ENCODE results near the gene REEP6.
"Not testable (repeated sequence)": the region's sequence is repeated elsewhere in the genome, so short reads cannot be mapped to it uniquely, and the experiment has no call there.

REEP6 gene

GRCh38 chr19:1472231-1473084 is 18.5 kb upstream of the REEP6 start:
- DNase-seq (ENCODE audit: low read depth in 2 of 2) = no peak

DNA sequence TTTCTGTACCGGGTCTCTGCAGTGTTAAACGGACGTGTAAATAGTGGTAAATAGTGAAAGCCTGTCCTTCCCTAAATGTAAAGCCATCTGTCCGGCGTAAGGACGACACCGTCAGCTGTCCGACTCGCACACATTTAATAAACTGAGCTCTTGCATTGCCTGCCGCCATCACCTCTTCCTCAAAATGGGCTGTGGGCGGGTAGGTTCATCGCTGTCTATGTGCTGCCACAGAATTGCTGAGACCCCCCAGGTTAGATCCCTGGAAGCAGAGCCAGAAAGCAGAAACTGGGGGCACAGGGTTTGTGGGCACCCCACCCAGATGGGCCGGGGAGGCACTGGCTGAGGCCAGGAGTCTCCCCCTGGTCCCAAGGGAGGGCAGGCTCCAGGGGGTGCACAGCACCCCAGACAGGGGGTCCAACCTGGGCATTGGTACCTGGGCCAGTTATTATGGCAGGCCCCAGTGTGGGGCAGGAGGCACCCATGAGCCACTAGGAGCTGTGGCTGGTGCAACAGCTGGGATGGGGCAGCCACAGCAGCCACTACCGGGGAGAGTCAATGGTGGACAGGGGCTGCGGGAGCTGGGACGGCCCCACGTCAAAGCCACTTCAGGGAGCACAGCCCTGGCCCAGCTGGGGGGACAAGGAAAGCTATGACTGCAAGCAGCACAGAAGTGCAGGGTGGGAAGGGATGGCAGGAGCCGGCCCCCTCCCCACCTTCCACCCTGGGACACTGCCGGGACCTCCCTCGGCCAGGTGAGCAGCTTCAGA is 17.7 kb upstream of the REEP6 start:
- no peak for DNase-seq (ENCODE audit: low read depth in 2 of 2)

DNA sequence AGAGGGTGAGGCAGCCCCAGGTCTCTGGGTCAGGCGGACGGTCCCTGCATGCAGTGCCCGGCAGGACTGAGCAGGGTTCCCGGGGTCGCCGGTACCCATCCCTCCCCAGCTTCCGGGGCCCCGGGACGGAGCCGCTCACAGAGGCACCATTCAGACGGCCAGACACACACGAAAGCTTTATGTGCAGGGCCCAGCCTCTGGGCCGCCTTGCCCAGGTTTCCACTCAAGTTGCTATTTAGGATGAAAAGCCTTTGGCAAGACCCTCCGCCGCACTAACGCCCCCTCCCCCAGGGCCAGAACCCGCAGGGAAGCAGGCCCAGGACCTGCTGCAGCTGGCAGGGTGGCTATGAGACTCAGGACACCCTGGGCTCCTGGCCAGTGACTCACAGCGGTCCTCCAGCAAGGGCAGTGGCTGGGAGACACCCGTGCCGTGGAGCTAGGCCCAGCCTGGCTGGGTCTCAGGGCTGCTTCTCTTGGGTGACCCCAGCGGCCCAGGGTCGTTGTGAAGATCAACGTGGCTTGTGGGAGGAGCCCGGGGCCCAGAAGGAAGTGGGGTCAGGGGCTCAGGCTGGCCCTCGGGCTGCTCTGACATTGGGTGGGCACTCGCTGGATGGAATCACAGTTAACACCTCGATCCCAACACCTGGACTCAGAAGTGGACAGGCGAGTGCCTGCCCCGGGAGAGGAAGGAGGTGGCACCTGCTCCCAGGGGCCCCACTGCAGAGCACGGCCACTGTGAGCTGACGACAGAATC is 16.8 kb upstream of the REEP6 start:
- no peak for DNase-seq (ENCODE audit: low read depth in 2 of 2)

DNA sequence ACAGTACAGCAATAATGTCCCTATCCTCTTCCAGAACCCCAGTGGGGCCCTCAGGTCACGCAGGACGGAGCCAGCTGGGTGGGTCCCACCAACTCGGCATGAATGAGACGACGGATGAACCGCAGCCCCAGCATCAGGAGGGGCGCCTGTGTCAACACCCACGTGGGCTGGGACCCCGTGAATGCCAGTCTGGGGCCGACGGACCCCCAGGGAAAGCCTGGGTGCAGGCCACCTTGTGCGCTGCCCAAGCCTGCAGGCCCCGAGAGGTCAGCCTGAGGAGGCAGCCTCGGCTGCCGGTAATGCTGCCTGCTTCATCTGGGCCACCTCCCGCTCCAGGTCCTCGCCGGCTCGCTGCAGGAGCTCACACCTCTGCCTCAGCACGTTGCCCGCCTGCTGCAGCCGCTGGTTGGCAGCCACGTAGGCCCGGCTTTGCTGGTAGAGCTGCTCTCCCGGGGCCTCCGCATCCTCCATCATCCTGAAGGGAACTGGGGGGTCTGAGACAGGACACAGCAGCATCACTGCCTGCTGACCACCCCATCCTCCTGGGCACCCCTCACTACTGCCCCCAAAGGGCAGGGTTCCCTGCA is 16.1 kb upstream of the REEP6 start:
- DNase-seq (ENCODE audit: low read depth in 2 of 2) = no peak

DNA sequence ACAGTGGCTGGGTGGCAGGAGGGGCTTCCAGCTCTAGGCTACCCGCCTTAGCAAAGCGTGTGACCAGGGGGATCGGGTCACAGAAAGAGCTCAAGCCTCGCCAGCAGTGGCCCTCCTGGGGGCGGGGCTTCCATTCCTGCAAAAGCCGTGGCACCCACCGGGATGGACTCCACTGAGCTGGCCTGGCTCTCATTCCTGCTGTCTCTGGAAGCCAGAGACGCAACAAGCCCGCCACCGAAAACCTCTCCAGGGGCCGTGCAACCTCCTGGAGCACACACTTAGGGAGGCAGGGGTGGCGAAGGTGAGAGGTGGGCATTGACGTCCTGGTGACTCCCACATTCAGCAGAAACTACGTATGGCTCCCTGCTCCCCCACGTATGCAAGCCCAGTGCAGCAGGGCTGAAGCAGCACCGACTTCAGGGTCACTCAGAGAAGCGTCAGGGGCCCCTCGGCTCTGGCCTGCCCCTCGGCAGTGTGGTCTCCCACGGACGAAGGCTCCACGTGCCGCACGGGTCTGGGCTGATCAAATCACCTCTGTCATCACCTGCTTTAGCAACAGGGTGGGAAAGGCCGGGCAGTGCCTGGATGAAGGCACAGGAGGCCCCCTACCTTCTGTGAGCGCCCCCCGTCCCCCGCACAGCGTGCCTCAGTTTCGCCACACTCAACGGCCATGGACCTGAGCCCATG is 15.1 kb upstream of the REEP6 start:
- no peak for DNase-seq (ENCODE audit: low read depth in 2 of 2)

GRCh38 chr19:1477056-1477455 is 13.9 kb upstream of the REEP6 start:
- DNase-seq (ENCODE audit: low read depth in 2 of 2) = not testable (repeated sequence)

DNA sequence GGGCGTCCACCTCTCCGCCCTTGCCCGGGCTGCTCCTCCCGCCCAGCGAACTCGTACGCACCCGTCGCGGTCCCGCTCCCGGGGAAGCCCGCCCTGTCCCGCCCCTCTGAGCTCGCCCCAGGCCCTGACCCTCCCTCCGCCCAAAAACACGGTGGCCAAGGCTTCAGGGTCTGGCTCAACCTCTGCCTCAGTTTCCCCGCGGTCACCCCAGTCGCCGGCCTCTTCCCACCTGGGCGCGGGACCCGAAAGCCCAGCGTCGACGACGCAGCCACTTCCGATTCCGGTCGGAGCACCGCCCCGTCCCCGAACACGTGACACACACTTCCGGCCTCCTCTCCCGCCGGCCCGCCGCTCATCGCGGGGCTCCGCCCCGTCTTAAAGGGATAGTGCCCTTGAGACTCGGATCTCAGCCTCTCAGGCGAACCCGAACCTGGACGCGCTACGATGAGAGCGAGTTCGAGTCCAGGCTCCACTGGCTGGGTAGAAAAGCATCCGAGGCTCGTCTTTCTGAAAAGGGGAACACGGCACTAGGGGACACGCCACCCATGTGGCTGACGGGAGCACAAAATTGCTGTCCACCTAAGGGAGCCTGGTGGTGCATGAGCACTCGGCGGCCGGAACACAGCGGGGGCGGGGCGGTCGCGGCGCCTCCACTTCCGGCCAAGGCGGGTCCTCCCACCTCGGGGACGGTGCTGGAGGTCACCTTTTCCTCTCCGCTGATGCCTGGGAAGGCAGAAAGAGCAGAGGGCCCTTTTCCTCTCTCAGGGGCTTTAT is 11.9 kb upstream of the REEP6 start, which contains the start of gene C19orf25:
TSS of gene C19orf25 (minus strand) at position 282 of the 774 bp plus-strand sequence. CDS start 312 bp downstream, outside the sequence.
- peak; percentile 88 to 93 for DNase-seq (ENCODE audit: low read depth in 2 of 2)

GRCh38 chr19:1481224-1481892 is 9.6 kb upstream of the REEP6 start:
- no peak for DNase-seq (ENCODE audit: low read depth in 2 of 2)

- no peak for DNase-seq (ENCODE audit: low read depth in 2 of 2)
Measured at GRCh38 chr19:1481893-1482360, 9.1 kb upstream of the REEP6 start.

DNA sequence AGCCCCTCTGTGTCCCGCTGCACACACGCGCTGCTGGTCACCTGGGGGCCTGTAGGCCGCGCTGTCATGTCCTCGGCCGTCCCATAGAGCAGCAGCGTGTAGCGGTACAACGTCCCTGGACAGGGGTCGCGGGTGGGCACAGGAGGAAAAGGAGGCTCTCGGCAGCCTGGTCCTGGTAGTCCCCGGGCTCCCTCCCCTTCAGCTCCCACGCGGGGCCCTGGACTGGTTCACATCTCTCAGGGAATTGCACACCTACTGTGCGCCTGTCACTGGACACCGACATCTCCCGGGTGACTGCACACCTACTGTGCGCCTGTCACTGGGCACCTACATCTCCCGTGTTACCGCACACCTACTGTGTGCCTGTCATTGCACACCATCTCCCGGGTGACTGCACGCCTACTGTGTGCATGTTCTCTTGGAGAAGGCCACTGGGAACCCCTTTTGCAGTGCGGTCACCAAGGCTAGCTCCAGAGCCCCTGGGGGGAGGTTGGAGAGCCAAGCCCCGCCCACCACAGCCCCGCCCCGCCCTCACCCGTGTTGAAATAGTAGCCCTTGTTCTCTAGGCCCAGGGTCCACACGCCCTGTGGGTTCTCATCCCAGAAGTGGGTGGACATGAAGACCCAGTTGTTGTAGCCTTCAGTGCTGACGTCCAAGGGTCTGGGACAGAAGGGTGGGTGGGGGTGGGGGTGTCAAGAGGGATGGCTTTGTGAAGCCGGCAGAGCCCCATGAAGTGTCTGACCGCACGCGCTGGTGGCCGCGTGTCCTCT is 8.4 kb upstream of the REEP6 start:
- DNase-seq (ENCODE audit: low read depth in 2 of 2) = no peak

DNA sequence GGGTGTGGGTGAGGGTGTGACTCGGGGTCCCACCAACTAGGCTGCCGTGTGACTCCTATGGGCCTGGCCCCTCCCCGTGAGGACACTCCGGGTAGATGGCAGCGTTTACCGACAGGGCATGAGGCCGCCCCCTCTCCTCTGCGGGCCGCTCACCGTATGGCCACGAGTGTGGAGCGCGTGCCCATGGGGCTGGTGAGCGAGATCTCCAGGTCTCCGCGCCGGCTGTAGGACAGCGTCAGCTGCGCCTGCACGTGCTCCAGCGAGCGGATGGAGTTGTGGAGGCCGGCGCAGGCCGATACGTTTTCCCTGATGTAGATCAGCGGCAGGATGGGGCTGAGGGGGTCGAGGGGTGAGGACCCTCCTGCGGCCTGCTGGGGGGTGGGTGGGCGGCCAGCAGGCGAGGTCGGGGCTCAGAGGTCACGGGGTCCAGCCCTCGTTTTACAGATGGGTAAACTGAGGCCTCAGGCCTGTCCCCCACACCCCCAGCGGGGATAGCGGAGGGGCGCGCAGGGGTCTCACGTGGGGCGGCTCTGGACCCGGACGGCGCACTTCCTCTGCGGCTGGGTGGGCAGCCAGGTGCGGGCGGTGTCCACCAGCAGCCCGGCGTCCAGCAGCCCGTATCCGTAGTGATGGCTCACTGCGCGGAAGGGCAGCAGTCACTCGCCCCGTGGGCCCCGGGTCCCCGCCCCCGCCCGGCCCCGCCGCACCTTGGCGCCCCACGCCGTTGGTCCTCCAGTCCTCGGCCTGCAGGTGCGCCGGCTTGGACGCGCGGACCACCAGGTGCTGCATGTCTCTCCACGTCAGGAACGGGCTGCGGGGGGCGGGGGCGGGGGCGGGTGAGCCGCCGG is 7.6 kb upstream of the REEP6 start:
- DNase-seq (ENCODE audit: low read depth in 2 of 2) = no peak

- DNase-seq (ENCODE audit: low read depth in 2 of 2) = no peak
Measured at GRCh38 chr19:1483979-1484428, 7.0 kb upstream of the REEP6 start.

GRCh38 chr19:1486720-1487575 is 4.0 kb upstream of the REEP6 start:
- DNase-seq (ENCODE audit: low read depth in 2 of 2) = no peak

DNA sequence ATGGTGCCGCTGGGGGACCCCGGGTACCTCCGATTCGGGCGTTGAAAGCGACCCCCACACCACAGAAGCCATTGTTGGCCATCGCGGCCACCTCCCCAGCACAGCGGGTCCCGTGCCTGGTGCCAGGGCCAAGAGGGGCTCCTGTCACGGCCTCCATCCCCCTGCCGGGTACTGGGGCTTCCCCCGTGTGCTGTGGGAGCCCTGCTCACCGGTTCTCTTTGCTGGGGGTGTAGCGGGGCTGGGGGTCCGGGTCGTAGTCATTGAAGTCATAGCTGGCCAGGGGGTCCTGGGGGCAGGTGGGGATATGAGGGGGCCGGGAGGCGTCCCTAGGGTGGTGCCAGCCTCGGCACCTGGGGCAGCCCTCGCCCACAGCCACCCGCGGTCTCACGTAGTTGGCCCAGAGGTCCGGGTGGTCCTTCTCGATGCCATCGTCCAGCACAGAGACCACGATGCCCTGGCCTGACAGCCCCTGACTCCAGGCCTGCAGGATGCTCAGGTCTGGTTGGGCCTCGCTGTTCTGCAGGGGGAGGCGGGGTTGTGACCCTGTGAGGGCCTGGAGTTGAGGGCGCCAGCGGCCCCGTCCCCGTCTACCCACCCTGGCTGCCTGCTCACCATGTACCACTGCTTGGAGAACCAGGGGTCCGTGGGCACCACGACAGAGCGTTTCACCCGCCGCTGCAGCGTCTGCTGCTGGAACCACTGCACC is 3.3 kb upstream of the REEP6 start:
- DNase-seq (ENCODE audit: low read depth in 2 of 2) = no peak

DNA sequence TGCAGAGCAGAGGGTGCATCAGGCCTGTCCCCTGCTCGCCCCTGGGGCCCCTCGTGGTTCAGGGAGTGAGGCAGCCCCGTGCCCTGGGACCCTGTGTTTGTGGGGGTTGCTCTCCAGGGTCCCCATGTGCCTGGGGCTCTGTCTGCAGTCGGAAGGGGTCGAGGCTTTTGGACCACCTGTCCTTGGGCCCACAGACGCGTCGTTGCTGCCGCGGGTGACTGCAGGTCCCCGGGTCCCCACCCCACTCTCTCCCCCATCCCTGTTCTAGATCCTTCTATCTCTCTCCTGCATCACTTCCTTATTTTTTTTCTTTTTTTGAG is 2.7 kb upstream of the REEP6 start:
- DNase-seq (ENCODE audit: low read depth in 2 of 2) = no peak

All from stimulated activated CD8-positive, alpha-beta memory T cell treated with anti-CD3 and anti-CD28 coated beads, Interleukin-2, amount 100 ng/mL, for 48 hours (primary cell).